HepG2 (cell line): ENCODE data around the gene HSPE1. TPM values are rescaled to one million over a fixed set of nuclear protein-coding genes. Genes with fewer than 3 reads are reported as not detected.

Source experiments
- BRCA1 ChIP-seq: sonication (generic); formaldehyde crosslinking; IDR thresholded peaks from 2 replicates; pipeline ENCODE4 v1.4.0; 2020; ENCODE audit warnings: missing genetic modification reagents
- CBX2 ChIP-seq, 2 experiments: fragments of 200-600 bp in 1 of 2; sonication (generic); formaldehyde crosslinking in 1 of 2; IDR thresholded peaks; 2 replicates each; pipeline versions ENCODE4 v1.7.0 to v1.8.1; 2018 to 2022; ENCODE audit warnings: low read depth in 2 of 2, low read length in 1 of 2, mild to moderate bottlenecking in 1 of 2, missing genetic modification reagents in 1 of 2
- GABPA ChIP-seq, 2 experiments: IDR thresholded peaks; 2 replicates each; pipeline ENCODE4 v1.6.1; 2011 to 2016; ENCODE audit warnings: low read depth in 2 of 2, low read length in 1 of 2, missing biosample characterization in 1 of 2, missing genetic modification characterization in 1 of 2
- GTF3A ChIP-seq: sonication (generic); formaldehyde crosslinking; conservative IDR thresholded peaks from 2 replicates; pipeline ENCODE4 v1.4.0; 2020; ENCODE audit warnings: mild to moderate bottlenecking, missing genetic modification reagents
- HNF4G ChIP-seq, 2 experiments: sonication (generic) in 1 of 2; formaldehyde crosslinking in 1 of 2; IDR thresholded peaks; 2 replicates each; pipeline versions ENCODE4 v1.4.0 to v1.6.1; 2011 to 2020; ENCODE audit warnings: borderline replicate concordance in 2 of 2, low read depth in 2 of 2, mild to moderate bottlenecking in 2 of 2, low read length in 1 of 2, missing genetic modification reagents in 1 of 2, moderate library complexity in 1 of 2
- HNRNPK ChIP-seq: fragments of 200-400 bp; formaldehyde crosslinking; IDR thresholded peaks from 2 replicates; pipeline ENCODE4 v1.6.1; 2018; ENCODE audit warnings: low read length, low read depth, moderate library complexity, mild to moderate bottlenecking; ENCODE audit not compliant: poor library complexity, severe bottlenecking
- HOXA9 ChIP-seq: sonication (generic); formaldehyde crosslinking; IDR thresholded peaks from 2 replicates; pipeline ENCODE4 v1.8.1; 2022; ENCODE audit warnings: missing genetic modification reagents, mild to moderate bottlenecking, moderate library complexity, borderline replicate concordance
- MIXL1 ChIP-seq: IDR thresholded peaks from 2 replicates; pipeline ENCODE4 v1.6.1; 2016
- NCOA1 ChIP-seq: sonication (generic); formaldehyde crosslinking; IDR thresholded peaks from 2 replicates; pipeline ENCODE4 v1.9.0; 2021; ENCODE audit warnings: missing genetic modification reagents
- RAD51 ChIP-seq: fragments of 450-650 bp; IDR thresholded peaks from 2 replicates; pipeline ENCODE4 v1.6.1; 2016; ENCODE audit warnings: borderline replicate concordance
- REPIN1 ChIP-seq: sonication (generic); formaldehyde crosslinking; IDR thresholded peaks from 2 replicates; pipeline ENCODE4 v1.8.0; 2022; ENCODE audit warnings: missing genetic modification reagents, low read depth, mild to moderate bottlenecking, borderline replicate concordance
- SMAD3 ChIP-seq: sonication (generic); formaldehyde crosslinking; IDR thresholded peaks from 2 replicates; pipeline ENCODE4 v1.4.0; 2020; ENCODE audit warnings: missing genetic modification reagents
- TBP ChIP-seq: sonication (generic); formaldehyde crosslinking; IDR thresholded peaks from 2 replicates; pipeline ENCODE4 v1.5.0; 2020; ENCODE audit warnings: missing genetic modification reagents
- WIZ ChIP-seq: sonication (generic); formaldehyde crosslinking; IDR thresholded peaks from 2 replicates; pipeline ENCODE4 v1.5.1; 2020; ENCODE audit warnings: mild to moderate bottlenecking, missing genetic modification reagents
- ZFP82 ChIP-seq: sonication (generic); formaldehyde crosslinking; IDR thresholded peaks from 2 replicates; pipeline ENCODE4 v1.5.1; 2020; ENCODE audit warnings: mild to moderate bottlenecking, missing genetic modification reagents, borderline replicate concordance
- ZMAT3 ChIP-seq: sonication (generic); formaldehyde crosslinking; conservative IDR thresholded peaks from 2 replicates; pipeline ENCODE4 v1.7.0; 2021; ENCODE audit warnings: missing genetic modification reagents
- ZNF138 ChIP-seq: sonication (generic); formaldehyde crosslinking; IDR thresholded peaks from 2 replicates; pipeline ENCODE4 v1.5.0; 2020; ENCODE audit warnings: mild to moderate bottlenecking, low read depth, missing genetic modification reagents
- ZNF292 ChIP-seq: sonication (generic); formaldehyde crosslinking; IDR thresholded peaks from 2 replicates; pipeline ENCODE4 v1.8.1; 2022; ENCODE audit warnings: mild to moderate bottlenecking, low read depth, missing genetic modification reagents, borderline replicate concordance
- ZNF703 ChIP-seq: sonication (generic); formaldehyde crosslinking; IDR thresholded peaks from 2 replicates; pipeline ENCODE4 v1.5.1; 2020; ENCODE audit warnings: missing genetic modification reagents, mild to moderate bottlenecking, moderate library complexity, borderline replicate concordance
- ZNF761 ChIP-seq: sonication (generic); formaldehyde crosslinking; conservative IDR thresholded peaks from 2 replicates; pipeline ENCODE4 v1.4.0; 2020; ENCODE audit warnings: mild to moderate bottlenecking, missing genetic modification reagents
- ZNF773 ChIP-seq: sonication (generic); formaldehyde crosslinking; IDR thresholded peaks from 2 replicates; pipeline ENCODE4 v1.4.0; 2020; ENCODE audit warnings: missing genetic modification reagents, borderline replicate concordance
- polyA plus RNA-seq, 8 experiments: library from polyadenylated mRNA; depleted of rRNA in 3 of 8; stranded (reverse) in 7 of 8; unstranded in 1 of 8; fragments of >200 nt; fragmentation: Illumina TruSeq in 4 of 8; extraction: Trizol in 4 of 8; gene quantifications; 2 replicates each; pipeline versions ENCODE4 v1.2.1 to v1.2.3, GENCODE V29; 2011 to 2016; ENCODE audit warnings: low read depth in 4 of 8, missing spikeins in 1 of 8, mixed read lengths in 1 of 8; ENCODE audit not compliant: insufficient read depth in 1 of 8
- total RNA-seq, 5 experiments: library from RNA; depleted of rRNA; stranded (reverse); fragments of >200 nt; fragmentation: Illumina TruSeq; extraction: Trizol; gene quantifications; 2 replicates each; pipeline ENCODE4 v1.2.3, GENCODE V29; 2016; ENCODE audit warnings: low read depth in 1 of 5
- TF ChIP-seq, protein P1 (sequence below): sonication (generic); formaldehyde crosslinking; IDR thresholded peaks from 2 replicates; pipeline ENCODE4 v1.4.0; 2020; ENCODE audit warnings: mild to moderate bottlenecking, low read depth, missing genetic modification reagents
- TF ChIP-seq, protein P2 (sequence below): sonication (generic); formaldehyde crosslinking; IDR thresholded peaks from 2 replicates; pipeline ENCODE4 v1.5.0; 2020; ENCODE audit warnings: mild to moderate bottlenecking, missing genetic modification reagents
- TF ChIP-seq, protein P3 (sequence below): sonication (generic); formaldehyde crosslinking; IDR thresholded peaks from 2 replicates; pipeline ENCODE4 v1.5.0; 2020; ENCODE audit warnings: missing genetic modification reagents

HSPE1 gene
- total and polyA plus RNA-seq, 2 of the 13 experiments (the other 11 are each of a cell fraction or from before 2014, with no cell fraction given), result 244 to 823 TPM

DNA sequence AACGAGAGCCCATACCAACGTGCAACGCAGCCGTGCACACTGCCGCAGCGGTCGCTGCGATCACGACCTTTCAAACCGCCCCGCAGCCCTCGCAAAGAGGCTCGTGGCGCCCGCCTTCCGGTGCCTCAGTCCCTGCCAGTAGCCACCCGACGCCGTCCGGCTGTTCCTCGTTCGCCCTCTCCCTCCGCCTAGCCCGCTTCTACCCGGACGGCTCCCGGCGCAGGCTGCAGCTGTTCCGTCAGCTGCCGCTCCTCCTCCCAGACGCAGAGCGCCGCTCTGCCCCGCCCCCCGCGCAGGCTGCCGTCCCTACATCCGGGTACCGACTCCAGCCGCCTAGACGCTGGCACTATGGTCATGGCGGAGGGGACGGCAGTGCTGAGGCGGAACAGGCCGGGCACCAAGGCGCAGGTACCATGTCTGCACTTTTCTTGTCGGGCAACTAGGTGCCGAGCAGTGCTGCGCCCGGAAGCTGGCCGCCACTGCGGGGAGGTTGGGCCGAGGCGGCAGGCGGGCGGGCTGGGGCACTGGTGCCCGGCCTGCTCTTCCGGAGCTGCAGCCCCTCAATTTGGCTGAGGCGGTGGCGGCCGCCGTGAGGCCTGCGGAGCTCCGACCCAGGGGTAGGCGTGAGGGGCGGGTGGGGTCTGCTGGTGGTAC lies 15.7 kb downstream of the HSPE1 start, which contains the start of gene MOB4 (continued):
- TF ChIP-seq BRCA1 (CRISPR knock-in tag) (peak; percentile 90; the same call in 1 of the 2 replicates), ZMAT3 (CRISPR knock-in tag) (peak; percentile 98), SMAD3 (CRISPR knock-in tag) (peak; percentile 93; the same call in 1 of the 2 replicates), RAD51 (no peak), ZNF761 (CRISPR knock-in tag) (peak; percentile 97), HNF4G (IDR thresholded peaks at IDR 0.05; ENCODE audit: borderline replicate concordance, low read depth, low read length) (no peak), HNF4G (CRISPR knock-in tag; IDR thresholded peaks at IDR 0.05; ENCODE audit: borderline replicate concordance, low read depth) (peak; percentile 54; the same call in 1 of the 2 replicates), HOXA9 (CRISPR knock-in tag) (peak; percentile 98), GTF3A (CRISPR knock-in tag) (no peak), ZNF138 (peak; percentile 72), ZNF292 (CRISPR knock-in tag) (peak; percentile 99), MIXL1 (CRISPR knock-in tag) (peak; percentile 94), ZNF773 (CRISPR knock-in tag) (0 out of 2 replicates have a peak, but pooled peaks have one; percentile 76), ZNF703 (peak; percentile 89; the same call in 1 of the 2 replicates), NCOA1 (CRISPR knock-in tag) (peak; percentile 63; the same call in 1 of the 2 replicates), CBX2 (IDR thresholded peaks at IDR 0.05; ENCODE audit: low read depth, low read length) (no peak; the same call in 1 of the 2 replicates), CBX2 (CRISPR knock-in tag; IDR thresholded peaks at IDR 0.05; ENCODE audit: low read depth) (peak; percentile 97; the same call in 1 of the 2 replicates), TBP (peak; percentile 79; the same call in 1 of the 2 replicates), WIZ (peak; percentile 99), REPIN1 (CRISPR knock-in tag) (peak; percentile 99), HNRNPK (peak; percentile 97), GABPA (IDR thresholded peaks at IDR 0.05; ENCODE audit: low read depth, low read length) (peak; percentile 66), GABPA (CRISPR knock-in tag; IDR thresholded peaks at IDR 0.05; ENCODE audit: low read depth) (peak; percentile 87), ZFP82 (peak; percentile 99; the same call in 1 of the 2 replicates)
- TF ChIP-seq, protein P1, sequence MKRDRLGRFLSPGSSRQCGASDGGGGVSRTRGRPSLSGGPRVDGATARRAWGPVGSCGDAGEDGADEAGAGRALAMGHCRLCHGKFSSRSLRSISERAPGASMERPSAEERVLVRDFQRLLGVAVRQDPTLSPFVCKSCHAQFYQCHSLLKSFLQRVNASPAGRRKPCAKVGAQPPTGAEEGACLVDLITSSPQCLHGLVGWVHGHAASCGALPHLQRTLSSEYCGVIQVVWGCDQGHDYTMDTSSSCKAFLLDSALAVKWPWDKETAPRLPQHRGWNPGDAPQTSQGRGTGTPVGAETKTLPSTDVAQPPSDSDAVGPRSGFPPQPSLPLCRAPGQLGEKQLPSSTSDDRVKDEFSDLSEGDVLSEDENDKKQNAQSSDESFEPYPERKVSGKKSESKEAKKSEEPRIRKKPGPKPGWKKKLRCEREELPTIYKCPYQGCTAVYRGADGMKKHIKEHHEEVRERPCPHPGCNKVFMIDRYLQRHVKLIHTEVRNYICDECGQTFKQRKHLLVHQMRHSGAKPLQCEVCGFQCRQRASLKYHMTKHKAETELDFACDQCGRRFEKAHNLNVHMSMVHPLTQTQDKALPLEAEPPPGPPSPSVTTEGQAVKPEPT (CRISPR knock-in tag), result peak; percentile 71
- TF ChIP-seq, protein P2, sequence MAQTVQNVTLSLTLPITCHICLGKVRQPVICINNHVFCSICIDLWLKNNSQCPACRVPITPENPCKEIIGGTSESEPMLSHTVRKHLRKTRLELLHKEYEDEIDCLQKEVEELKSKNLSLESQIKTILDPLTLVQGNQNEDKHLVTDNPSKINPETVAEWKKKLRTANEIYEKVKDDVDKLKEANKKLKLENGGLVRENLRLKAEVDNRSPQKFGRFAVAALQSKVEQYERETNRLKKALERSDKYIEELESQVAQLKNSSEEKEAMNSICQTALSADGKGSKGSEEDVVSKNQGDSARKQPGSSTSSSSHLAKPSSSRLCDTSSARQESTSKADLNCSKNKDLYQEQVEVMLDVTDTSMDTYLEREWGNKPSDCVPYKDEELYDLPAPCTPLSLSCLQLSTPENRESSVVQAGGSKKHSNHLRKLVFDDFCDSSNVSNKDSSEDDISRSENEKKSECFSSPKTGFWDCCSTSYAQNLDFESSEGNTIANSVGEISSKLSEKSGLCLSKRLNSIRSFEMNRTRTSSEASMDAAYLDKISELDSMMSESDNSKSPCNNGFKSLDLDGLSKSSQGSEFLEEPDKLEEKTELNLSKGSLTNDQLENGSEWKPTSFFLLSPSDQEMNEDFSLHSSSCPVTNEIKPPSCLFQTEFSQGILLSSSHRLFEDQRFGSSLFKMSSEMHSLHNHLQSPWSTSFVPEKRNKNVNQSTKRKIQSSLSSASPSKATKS, result peak; percentile 83; the same call in 1 of the 2 replicates
- TF ChIP-seq, protein P3, sequence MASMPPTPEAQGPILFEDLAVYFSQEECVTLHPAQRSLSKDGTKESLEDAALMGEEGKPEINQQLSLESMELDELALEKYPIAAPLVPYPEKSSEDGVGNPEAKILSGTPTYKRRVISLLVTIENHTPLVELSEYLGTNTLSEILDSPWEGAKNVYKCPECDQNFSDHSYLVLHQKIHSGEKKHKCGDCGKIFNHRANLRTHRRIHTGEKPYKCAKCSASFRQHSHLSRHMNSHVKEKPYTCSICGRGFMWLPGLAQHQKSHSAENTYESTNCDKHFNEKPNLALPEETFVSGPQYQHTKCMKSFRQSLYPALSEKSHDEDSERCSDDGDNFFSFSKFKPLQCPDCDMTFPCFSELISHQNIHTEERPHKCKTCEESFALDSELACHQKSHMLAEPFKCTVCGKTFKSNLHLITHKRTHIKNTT (CRISPR knock-in tag), result no peak
